HEK293 (cell line): ENCODE data around the gene FGFR2.

Experiments
- ATF2 ChIP-seq: fragments of 450-650 bp; formaldehyde crosslinking; IDR thresholded peaks from 2 replicates; pipeline ENCODE4 v1.5.1; 2016; ENCODE audit warnings: missing biosample characterization, missing genetic modification characterization, low read depth
- GLI4 ChIP-seq: fragments of 450-650 bp; formaldehyde crosslinking; IDR thresholded peaks from 2 replicates; pipeline ENCODE4 v1.5.1; 2016; ENCODE audit warnings: missing biosample characterization, missing genetic modification characterization
- KLF10 ChIP-seq: fragments of 450-650 bp; IDR thresholded peaks from 2 replicates; pipeline ENCODE4 v1.5.1; 2018; ENCODE audit warnings: missing biosample characterization, mild to moderate bottlenecking, missing genetic modification characterization
- SCRT1 ChIP-seq: fragments of 450-650 bp; formaldehyde crosslinking; IDR thresholded peaks from 2 replicates; pipeline ENCODE4 v1.5.1; 2016; ENCODE audit warnings: missing biosample characterization, missing genetic modification characterization, borderline replicate concordance
- TSHZ1 ChIP-seq: fragments of 450-650 bp; formaldehyde crosslinking; IDR thresholded peaks from 2 replicates; pipeline ENCODE4 v1.5.1; 2016; ENCODE audit warnings: missing biosample characterization, missing genetic modification characterization, borderline replicate concordance
- ZBTB21 ChIP-seq: fragments of 450-650 bp; formaldehyde crosslinking; IDR thresholded peaks from 2 replicates; pipeline ENCODE4 v1.5.1; 2017; ENCODE audit warnings: missing biosample characterization, missing genetic modification characterization
- ZBTB6 ChIP-seq: fragments of 450-650 bp; formaldehyde crosslinking; IDR thresholded peaks from 2 replicates; pipeline ENCODE4 v1.5.1; 2017; ENCODE audit warnings: missing biosample characterization, missing genetic modification characterization
- ZEB2 ChIP-seq: fragments of 450-650 bp; formaldehyde crosslinking; IDR thresholded peaks from 2 replicates; pipeline ENCODE4 v1.5.1; 2016; ENCODE audit warnings: missing biosample characterization, missing genetic modification characterization
- ZFP37 ChIP-seq: fragments of 450-650 bp; formaldehyde crosslinking; IDR thresholded peaks from 2 replicates; pipeline ENCODE4 v1.5.1; 2016; ENCODE audit warnings: missing biosample characterization, missing genetic modification characterization
- ZNF26 ChIP-seq: fragments of 450-650 bp; formaldehyde crosslinking; IDR thresholded peaks from 2 replicates; pipeline ENCODE4 v1.5.1; 2016; ENCODE audit warnings: missing biosample characterization, missing genetic modification characterization
- ZNF394 ChIP-seq: fragments of 450-650 bp; formaldehyde crosslinking; IDR thresholded peaks from 2 replicates; pipeline ENCODE4 v1.5.1; 2016; ENCODE audit warnings: missing biosample characterization, missing genetic modification characterization, mild to moderate bottlenecking, moderate library complexity, borderline replicate concordance
- ZNF433 ChIP-seq: fragments of 450-650 bp; formaldehyde crosslinking; IDR thresholded peaks from 2 replicates; pipeline ENCODE4 v1.5.1; 2016; ENCODE audit warnings: missing biosample characterization, missing genetic modification characterization, low read depth
- ZNF473 ChIP-seq: fragments of 450-650 bp; formaldehyde crosslinking; IDR thresholded peaks from 2 replicates; pipeline ENCODE4 v1.5.1; 2017; ENCODE audit warnings: missing biosample characterization, missing genetic modification characterization
- ZNF518A ChIP-seq: fragments of 450-650 bp; formaldehyde crosslinking; conservative IDR thresholded peaks from 2 replicates; pipeline ENCODE4 v1.5.1; 2016; ENCODE audit warnings: low read depth, missing biosample characterization, missing genetic modification characterization
- ZNF629 ChIP-seq: fragments of 450-650 bp; formaldehyde crosslinking; IDR thresholded peaks from 2 replicates; pipeline ENCODE4 v1.5.1; 2017; ENCODE audit warnings: missing biosample characterization, missing genetic modification characterization
- ZSCAN5A ChIP-seq: fragments of 450-650 bp; formaldehyde crosslinking; IDR thresholded peaks from 2 replicates; pipeline ENCODE4 v1.5.1; 2016; ENCODE audit warnings: missing biosample characterization, missing genetic modification characterization

FGFR2 gene

GRCh38 chr10:121527690-121528089 lies 70.6 kb downstream of the FGFR2 start (continued):
- peak; percentile 67; the same call in 1 of the 2 replicates for TF ChIP-seq ZBTB21
- no peak for TF ChIP-seq ZBTB6 (tag by site-specific recombination)
- peak; percentile 55; the same call in 1 of the 2 replicates for TF ChIP-seq ATF2 (tag by site-specific recombination)
- no peak for TF ChIP-seq ZNF433 (tag by site-specific recombination)
- no peak for TF ChIP-seq ZFP37 (tag by site-specific recombination)
- no peak for TF ChIP-seq GLI4 (tag by site-specific recombination)
- TF ChIP-seq ZNF629 = peak; percentile 93
- TF ChIP-seq SCRT1 (tag by site-specific recombination) = no peak
- TF ChIP-seq ZNF518A (tag by site-specific recombination) = no peak
- no peak for TF ChIP-seq ZNF26 (tag by site-specific recombination)
- 0 out of 2 replicates have a peak, but pooled peaks have one; percentile 15 for TF ChIP-seq ZNF394 (tag by site-specific recombination)
- TF ChIP-seq ZEB2 (tag by site-specific recombination) = 0 out of 2 replicates have a peak, but pooled peaks have one; percentile 25
- TF ChIP-seq TSHZ1 (tag by site-specific recombination) = 0 out of 2 replicates have a peak, but pooled peaks have one; percentile 23
- TF ChIP-seq ZSCAN5A (tag by site-specific recombination) = no peak
- TF ChIP-seq ZNF473 = no peak
- peak; percentile 62; the same call in 1 of the 2 replicates for TF ChIP-seq KLF10 (tag by site-specific recombination)
- TF ChIP-seq, all 188 proteins: peak for 27
